ENCODE results near the gene CBFB. TPM values are rescaled to one million over a fixed set of nuclear protein-coding genes. Genes with fewer than 3 reads are reported as not detected.
A peak's percentile ranks its signal among the peaks of the same experiment; 100 is the strongest.

CBFB gene
- total and polyA plus RNA-seq, 9 of the 15 experiments (the other 6 are each of a cell fraction or from before 2014, with no cell fraction given): 22.0 to 112 (median 66.5) TPM

DNA sequence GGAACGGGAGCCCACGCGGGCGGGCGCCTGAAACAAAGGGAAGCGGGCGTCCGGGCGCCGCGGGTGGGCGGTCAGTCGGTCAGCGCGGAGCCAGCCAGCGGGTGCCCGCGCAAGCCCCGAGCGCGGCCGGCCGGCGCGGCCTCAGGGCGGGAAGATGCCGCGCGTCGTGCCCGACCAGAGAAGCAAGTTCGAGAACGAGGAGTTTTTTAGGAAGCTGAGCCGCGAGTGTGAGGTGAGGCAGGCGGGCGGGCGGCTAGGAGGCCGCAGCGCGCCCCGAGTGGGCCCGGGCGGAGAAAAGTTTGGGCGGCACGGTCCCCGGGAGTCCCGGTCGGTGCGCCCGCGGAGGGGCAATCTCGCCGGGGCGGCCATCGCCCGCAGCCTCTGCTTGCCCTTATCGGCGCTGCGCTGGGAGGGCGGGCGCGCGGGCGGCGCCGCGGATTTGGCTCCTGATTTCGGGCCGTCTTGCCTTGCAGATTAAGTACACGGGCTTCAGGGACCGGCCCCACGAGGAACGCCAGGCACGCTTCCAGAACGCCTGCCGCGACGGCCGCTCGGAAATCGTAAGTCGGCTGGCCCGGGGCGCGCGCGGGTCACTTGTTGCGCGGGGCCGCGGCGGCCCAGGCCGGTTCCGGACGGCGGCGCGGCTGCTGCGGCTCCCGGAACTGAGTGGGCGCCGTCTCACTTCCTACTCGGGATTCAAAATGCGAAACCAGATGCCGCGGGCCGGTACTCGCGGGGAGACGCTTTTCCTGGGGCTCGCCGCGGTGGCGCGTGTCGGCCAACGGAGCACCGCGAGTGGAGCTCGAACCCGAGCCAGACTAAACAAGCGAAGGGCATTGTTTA, 526 bp downstream of the CBFB start (continued):
- TF ChIP-seq, protein P1, sequence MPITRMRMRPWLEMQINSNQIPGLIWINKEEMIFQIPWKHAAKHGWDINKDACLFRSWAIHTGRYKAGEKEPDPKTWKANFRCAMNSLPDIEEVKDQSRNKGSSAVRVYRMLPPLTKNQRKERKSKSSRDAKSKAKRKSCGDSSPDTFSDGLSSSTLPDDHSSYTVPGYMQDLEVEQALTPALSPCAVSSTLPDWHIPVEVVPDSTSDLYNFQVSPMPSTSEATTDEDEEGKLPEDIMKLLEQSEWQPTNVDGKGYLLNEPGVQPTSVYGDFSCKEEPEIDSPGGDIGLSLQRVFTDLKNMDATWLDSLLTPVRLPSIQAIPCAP (CRISPR knock-in tag; IDR thresholded peaks at IDR 0.05; ENCODE audit: borderline replicate concordance): no peak
- TF ChIP-seq RFX5 (IDR thresholded peaks at IDR 0.05; ENCODE audit: low read depth, low read length) (no peak), CXXC5 (CRISPR knock-in tag; IDR thresholded peaks at IDR 0.05) (peak; percentile 90), TFAM (CRISPR knock-in tag; conservative IDR thresholded peaks at IDR 0.05) (no peak), LARP7 (IDR thresholded peaks at IDR 0.05) (no peak), ZNF41 (CRISPR knock-in tag; conservative IDR thresholded peaks at IDR 0.05) (no peak), ZNF830 (CRISPR knock-in tag; IDR thresholded peaks at IDR 0.05) (peak; percentile 21; the same call in 1 of the 2 replicates), CBFA2T2 (conservative IDR thresholded peaks at IDR 0.05) (no peak), ZNF23 (CRISPR knock-in tag; IDR thresholded peaks at IDR 0.05) (no peak), HOXB6 (CRISPR knock-in tag; IDR thresholded peaks at IDR 0.05; ENCODE audit: borderline replicate concordance) (no peak), SAFB2 (IDR thresholded peaks at IDR 0.05; ENCODE audit: borderline replicate concordance, low read depth, low read length, severe bottlenecking) (no peak), POLR2A (conservative IDR thresholded peaks at IDR 0.05) (peak; percentile 47), MXI1 (IDR thresholded peaks at IDR 0.05; ENCODE audit: low read depth, low read length) (no peak), SRF (CRISPR knock-in tag; IDR thresholded peaks at IDR 0.05) (no peak), TEAD4 (IDR thresholded peaks at IDR 0.05; ENCODE audit: low read length) (no peak; the same call in 1 of the 2 replicates), TEAD4 (CRISPR knock-in tag; IDR thresholded peaks at IDR 0.05; ENCODE audit: borderline replicate concordance) (no peak), TAF1 (IDR thresholded peaks at IDR 0.05; ENCODE audit: control insufficient read depth, extremely low read depth, insufficient read depth, low read length, severe bottlenecking) (no peak), SAFB (IDR thresholded peaks at IDR 0.05; ENCODE audit: borderline replicate concordance, low read depth, low read length) (peak; percentile 69; the same call in 1 of the 2 replicates)
- TF ChIP-seq, protein P2, sequence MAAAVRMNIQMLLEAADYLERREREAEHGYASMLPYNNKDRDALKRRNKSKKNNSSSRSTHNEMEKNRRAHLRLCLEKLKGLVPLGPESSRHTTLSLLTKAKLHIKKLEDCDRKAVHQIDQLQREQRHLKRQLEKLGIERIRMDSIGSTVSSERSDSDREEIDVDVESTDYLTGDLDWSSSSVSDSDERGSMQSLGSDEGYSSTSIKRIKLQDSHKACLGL (CRISPR knock-in tag; IDR thresholded peaks at IDR 0.05; ENCODE audit: borderline replicate concordance, poor library complexity, severe bottlenecking): no peak
- TF ChIP-seq, protein P3, sequence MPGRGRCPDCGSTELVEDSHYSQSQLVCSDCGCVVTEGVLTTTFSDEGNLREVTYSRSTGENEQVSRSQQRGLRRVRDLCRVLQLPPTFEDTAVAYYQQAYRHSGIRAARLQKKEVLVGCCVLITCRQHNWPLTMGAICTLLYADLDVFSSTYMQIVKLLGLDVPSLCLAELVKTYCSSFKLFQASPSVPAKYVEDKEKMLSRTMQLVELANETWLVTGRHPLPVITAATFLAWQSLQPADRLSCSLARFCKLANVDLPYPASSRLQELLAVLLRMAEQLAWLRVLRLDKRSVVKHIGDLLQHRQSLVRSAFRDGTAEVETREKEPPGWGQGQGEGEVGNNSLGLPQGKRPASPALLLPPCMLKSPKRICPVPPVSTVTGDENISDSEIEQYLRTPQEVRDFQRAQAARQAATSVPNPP (IDR thresholded peaks at IDR 0.05; ENCODE audit: borderline replicate concordance, insufficient read depth, insufficient read length): no peak
- TF ChIP-seq, protein P4, sequence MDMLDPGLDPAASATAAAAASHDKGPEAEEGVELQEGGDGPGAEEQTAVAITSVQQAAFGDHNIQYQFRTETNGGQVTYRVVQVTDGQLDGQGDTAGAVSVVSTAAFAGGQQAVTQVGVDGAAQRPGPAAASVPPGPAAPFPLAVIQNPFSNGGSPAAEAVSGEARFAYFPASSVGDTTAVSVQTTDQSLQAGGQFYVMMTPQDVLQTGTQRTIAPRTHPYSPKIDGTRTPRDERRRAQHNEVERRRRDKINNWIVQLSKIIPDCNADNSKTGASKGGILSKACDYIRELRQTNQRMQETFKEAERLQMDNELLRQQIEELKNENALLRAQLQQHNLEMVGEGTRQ (CRISPR knock-in tag; IDR thresholded peaks at IDR 0.05): no peak; the same call in 1 of the 2 replicates
- TF ChIP-seq, protein P5, sequence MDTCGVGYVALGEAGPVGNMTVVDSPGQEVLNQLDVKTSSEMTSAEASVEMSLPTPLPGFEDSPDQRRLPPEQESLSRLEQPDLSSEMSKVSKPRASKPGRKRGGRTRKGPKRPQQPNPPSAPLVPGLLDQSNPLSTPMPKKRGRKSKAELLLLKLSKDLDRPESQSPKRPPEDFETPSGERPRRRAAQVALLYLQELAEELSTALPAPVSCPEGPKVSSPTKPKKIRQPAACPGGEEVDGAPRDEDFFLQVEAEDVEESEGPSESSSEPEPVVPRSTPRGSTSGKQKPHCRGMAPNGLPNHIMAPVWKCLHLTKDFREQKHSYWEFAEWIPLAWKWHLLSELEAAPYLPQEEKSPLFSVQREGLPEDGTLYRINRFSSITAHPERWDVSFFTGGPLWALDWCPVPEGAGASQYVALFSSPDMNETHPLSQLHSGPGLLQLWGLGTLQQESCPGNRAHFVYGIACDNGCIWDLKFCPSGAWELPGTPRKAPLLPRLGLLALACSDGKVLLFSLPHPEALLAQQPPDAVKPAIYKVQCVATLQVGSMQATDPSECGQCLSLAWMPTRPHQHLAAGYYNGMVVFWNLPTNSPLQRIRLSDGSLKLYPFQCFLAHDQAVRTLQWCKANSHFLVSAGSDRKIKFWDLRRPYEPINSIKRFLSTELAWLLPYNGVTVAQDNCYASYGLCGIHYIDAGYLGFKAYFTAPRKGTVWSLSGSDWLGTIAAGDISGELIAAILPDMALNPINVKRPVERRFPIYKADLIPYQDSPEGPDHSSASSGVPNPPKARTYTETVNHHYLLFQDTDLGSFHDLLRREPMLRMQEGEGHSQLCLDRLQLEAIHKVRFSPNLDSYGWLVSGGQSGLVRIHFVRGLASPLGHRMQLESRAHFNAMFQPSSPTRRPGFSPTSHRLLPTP (IDR thresholded peaks at IDR 0.05; ENCODE audit: borderline replicate concordance, extremely low read depth, insufficient read length): no peak
